Loucy (cell line): ENCODE data around the gene HEXIM1.

Experiments
- H2AFZ ChIP-seq: fragments of 200-600 bp; sonication (generic); 2 replicates; pipeline ENCODE4 v1.6.0; 2016; ENCODE audit warnings: antibody characterized with exemption, mild to moderate bottlenecking, low read length, moderate library complexity
- H3F3A ChIP-seq: fragments of 200-600 bp; 2 replicates; pipeline ENCODE4 v1.6.0; 2016; ENCODE audit warnings: antibody characterized with exemption, low read depth, mild to moderate bottlenecking
- H3K27me3 ChIP-seq: fragments of 200-600 bp; sonication (generic); 2 replicates; pipeline ENCODE4 v1.6.1; 2014; ENCODE audit warnings: low read length, mild to moderate bottlenecking; ENCODE audit not compliant: insufficient read depth, poor library complexity, severe bottlenecking
- H3K36me3 ChIP-seq: fragments of 200-600 bp; sonication (generic); 2 replicates; pipeline ENCODE4 v1.6.1; 2016; ENCODE audit warnings: low read length; ENCODE audit not compliant: insufficient read depth
- H3K4me1 ChIP-seq: fragments of 200-600 bp; sonication (generic); 2 replicates; pipeline ENCODE4 v1.5.1; 2014; ENCODE audit warnings: low read length, mild to moderate bottlenecking; ENCODE audit not compliant: insufficient read depth, poor library complexity, severe bottlenecking
- H3K4me2 ChIP-seq: fragments of 200-600 bp; sonication (generic); 2 replicates; pipeline ENCODE4 v1.6.0; 2014; ENCODE audit warnings: antibody characterized with exemption, low read length, low read depth, mild to moderate bottlenecking; ENCODE audit not compliant: poor library complexity, severe bottlenecking
- H3K4me3 ChIP-seq: fragments of 200-600 bp; sonication (generic); 2 replicates; pipeline ENCODE4 v1.5.1; 2014; ENCODE audit warnings: low read length, mild to moderate bottlenecking, mixed read lengths; ENCODE audit not compliant: poor library complexity, severe bottlenecking
- H3K79me2 ChIP-seq: fragments of 200-600 bp; sonication (generic); 2 replicates; pipeline ENCODE4 v1.6.1; 2014; ENCODE audit warnings: low read length; ENCODE audit not compliant: insufficient read depth
- H3K9ac ChIP-seq: fragments of 200-600 bp; sonication (generic); 2 replicates; pipeline ENCODE4 v1.6.0; 2014; ENCODE audit warnings: mild to moderate bottlenecking, low read depth, low read length, moderate library complexity; ENCODE audit not compliant: poor library complexity, severe bottlenecking
- H3K9me2 ChIP-seq: fragments of 200-600 bp; sonication (generic); replicated peaks from 2 replicates; pipeline ENCODE4 v1.6.1; 2016; ENCODE audit warnings: low read depth, low read length, mixed read lengths
- H3K9me3 ChIP-seq: fragments of 200-600 bp; sonication (generic); 2 replicates; pipeline ENCODE4 v1.6.1; 2014; ENCODE audit warnings: mild to moderate bottlenecking, antibody characterized with exemption, low read length, low read depth; ENCODE audit not compliant: insufficient read depth
- H4K20me1 ChIP-seq: fragments of 200-600 bp; sonication (generic); 2 replicates; pipeline ENCODE4 v1.6.0; 2014; ENCODE audit warnings: antibody characterized with exemption, low read length, mild to moderate bottlenecking; ENCODE audit not compliant: insufficient read depth, poor library complexity, severe bottlenecking
- EZH2phosphoT487 ChIP-seq: fragments of 200-600 bp; IDR thresholded peaks from 2 replicates; pipeline ENCODE4 v1.6.1; 2018; ENCODE audit warnings: antibody characterized with exemption, mild to moderate bottlenecking, moderate library complexity, borderline replicate concordance
- TF ChIP-seq, protein P1 (sequence below): fragments of 200-600 bp; sonication (generic); conservative IDR thresholded peaks from 2 replicates; pipeline ENCODE4 v1.5.1; 2014; ENCODE audit warnings: mild to moderate bottlenecking, antibody characterized with exemption, low read length

The HEXIM1 gene

DNA sequence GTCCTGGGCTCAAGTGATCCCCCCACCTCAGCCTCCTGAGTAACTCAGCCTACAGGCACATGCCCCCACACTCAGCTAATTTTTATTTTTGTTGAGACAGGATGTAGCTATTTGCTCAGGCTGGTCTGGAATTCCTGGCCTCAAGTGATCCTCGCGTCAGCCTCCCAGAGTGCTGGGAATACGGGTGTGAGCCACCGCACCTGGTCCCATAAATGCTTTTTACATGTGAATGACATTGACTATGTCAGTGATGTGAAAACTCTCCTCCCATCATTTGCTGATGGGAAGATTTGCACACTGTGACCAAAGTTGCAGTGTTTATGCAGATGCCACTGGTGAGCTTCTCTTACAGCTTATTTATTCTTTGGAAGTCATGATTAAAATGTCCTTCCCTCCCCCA, 30.9 kb upstream of the HEXIM1 start:
- no peaks in the 10 kb centered on the region for H3K9me2 ChIP-seq
- no peaks in the 10 kb centered on the region for H3K4me1 ChIP-seq
- H2AFZ ChIP-seq = no peak overlapping the region
- no peaks in the 10 kb centered on the region for H3F3A ChIP-seq
- H4K20me1 ChIP-seq = no peaks in the 10 kb centered on the region
- H3K27me3 ChIP-seq = no peaks in the 10 kb centered on the region
- H3K79me2 ChIP-seq = no peaks in the 10 kb centered on the region
- no peak for TF ChIP-seq EZH2phosphoT487
- TF ChIP-seq, protein P1, sequence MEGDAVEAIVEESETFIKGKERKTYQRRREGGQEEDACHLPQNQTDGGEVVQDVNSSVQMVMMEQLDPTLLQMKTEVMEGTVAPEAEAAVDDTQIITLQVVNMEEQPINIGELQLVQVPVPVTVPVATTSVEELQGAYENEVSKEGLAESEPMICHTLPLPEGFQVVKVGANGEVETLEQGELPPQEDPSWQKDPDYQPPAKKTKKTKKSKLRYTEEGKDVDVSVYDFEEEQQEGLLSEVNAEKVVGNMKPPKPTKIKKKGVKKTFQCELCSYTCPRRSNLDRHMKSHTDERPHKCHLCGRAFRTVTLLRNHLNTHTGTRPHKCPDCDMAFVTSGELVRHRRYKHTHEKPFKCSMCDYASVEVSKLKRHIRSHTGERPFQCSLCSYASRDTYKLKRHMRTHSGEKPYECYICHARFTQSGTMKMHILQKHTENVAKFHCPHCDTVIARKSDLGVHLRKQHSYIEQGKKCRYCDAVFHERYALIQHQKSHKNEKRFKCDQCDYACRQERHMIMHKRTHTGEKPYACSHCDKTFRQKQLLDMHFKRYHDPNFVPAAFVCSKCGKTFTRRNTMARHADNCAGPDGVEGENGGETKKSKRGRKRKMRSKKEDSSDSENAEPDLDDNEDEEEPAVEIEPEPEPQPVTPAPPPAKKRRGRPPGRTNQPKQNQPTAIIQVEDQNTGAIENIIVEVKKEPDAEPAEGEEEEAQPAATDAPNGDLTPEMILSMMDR = no peak
- no peaks in the 10 kb centered on the region for H3K36me3 ChIP-seq
- H3K9me3 ChIP-seq = no peaks in the 10 kb centered on the region
- H3K9ac ChIP-seq = no peak overlapping the region
- no peak overlapping the region for H3K4me3 ChIP-seq
- no peak overlapping the region for H3K4me2 ChIP-seq

GRCh38 chr17:45117848-45118646, 30.2 kb upstream of the HEXIM1 start:
- Histone ChIP-seq H3K9me3 (no peaks in the 10 kb centered on the region), H3K9ac (no peak overlapping the region), H3K4me1 (no peaks in the 10 kb centered on the region), H3K27me3 (no peaks in the 10 kb centered on the region), H3K36me3 (no peaks in the 10 kb centered on the region), H3K9me2 (no peaks in the 10 kb centered on the region), H3K79me2 (no peaks in the 10 kb centered on the region), H3K4me3 (no peak overlapping the region), H4K20me1 (no peaks in the 10 kb centered on the region), H2AFZ (no peak overlapping the region), H3F3A (no peaks in the 10 kb centered on the region), H3K4me2 (no peak overlapping the region)
- TF ChIP-seq, protein P1 = no peak
- no peak for TF ChIP-seq EZH2phosphoT487

DNA sequence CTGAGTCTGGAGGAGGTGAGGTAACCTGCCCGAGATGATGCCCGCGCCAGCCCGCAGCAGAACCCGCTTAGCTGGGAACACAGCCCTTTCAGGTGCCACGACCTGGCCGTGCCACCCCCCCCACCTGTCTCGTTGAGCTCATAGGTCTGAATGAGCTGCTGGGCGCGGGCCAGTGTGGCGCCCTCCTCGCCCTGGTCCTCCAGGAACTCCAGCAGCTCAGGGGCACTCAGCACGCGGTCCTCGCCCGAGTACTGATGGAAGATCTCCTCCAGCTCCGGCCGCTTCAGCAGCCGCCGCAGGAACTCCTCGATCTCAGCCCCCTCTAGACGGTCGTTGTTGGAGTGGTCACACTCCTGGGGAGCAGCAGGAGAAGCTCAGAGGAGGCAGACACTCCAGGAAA, 29.6 kb upstream of the HEXIM1 start:
- H3K9ac ChIP-seq = no peak overlapping the region
- no peaks in the 10 kb centered on the region for H3K27me3 ChIP-seq
- no peaks in the 10 kb centered on the region for H3K36me3 ChIP-seq
- no peaks in the 10 kb centered on the region for H3K79me2 ChIP-seq
- H3K9me3 ChIP-seq = no peaks in the 10 kb centered on the region
- no peaks in the 10 kb centered on the region for H3K9me2 ChIP-seq
- no peak overlapping the region for H2AFZ ChIP-seq
- H3K4me1 ChIP-seq = peaks cover 6% of the 10 kb centered on the region
- H3K4me2 ChIP-seq = no peak overlapping the region
- H3F3A ChIP-seq = no peaks in the 10 kb centered on the region
- no peak for TF ChIP-seq EZH2phosphoT487
- TF ChIP-seq, protein P1 = no peak
- H4K20me1 ChIP-seq = no peaks in the 10 kb centered on the region
- H3K4me3 ChIP-seq = no peak overlapping the region
